Mammary epithelial cell (primary cell): ENCODE measurements around the gene TWIST2.

Experiments used
- CTCF ChIP-seq, 2 donors: IDR thresholded peaks in 1 of 2; conservative IDR thresholded peaks in 1 of 2; 2 replicates each; pipeline ENCODE4 v1.5.1; 2011 to 2012; ENCODE audit warnings: inconsistent platforms in 2 of 2, low read length in 2 of 2, mild to moderate bottlenecking in 2 of 2, control low read depth in 1 of 2, low read depth in 1 of 2; ENCODE audit not compliant: insufficient read depth in 1 of 2; ENCODE audit errors: extremely low read depth in 1 of 2
- EZH2 ChIP-seq: IDR thresholded peaks from 2 replicates; pipeline ENCODE4 v1.6.1; 2012; ENCODE audit warnings: low read length, inconsistent platforms, borderline replicate concordance

GRCh38 chr2:238900511-238900910, 52.6 kb downstream of the TWIST2 start:
- TF ChIP-seq EZH2 (no peak), CTCF (conservative IDR thresholded peaks at IDR 0.05 in 1 of 2, IDR thresholded peaks at IDR 0.05 in 1 of 2; ENCODE audit: extremely low read depth in 1 of 2, insufficient read depth in 1 of 2, low read depth in 1 of 2, low read length in 2 of 2) (no peak)
